ENCODE results near the gene SLC35B1.

DNA sequence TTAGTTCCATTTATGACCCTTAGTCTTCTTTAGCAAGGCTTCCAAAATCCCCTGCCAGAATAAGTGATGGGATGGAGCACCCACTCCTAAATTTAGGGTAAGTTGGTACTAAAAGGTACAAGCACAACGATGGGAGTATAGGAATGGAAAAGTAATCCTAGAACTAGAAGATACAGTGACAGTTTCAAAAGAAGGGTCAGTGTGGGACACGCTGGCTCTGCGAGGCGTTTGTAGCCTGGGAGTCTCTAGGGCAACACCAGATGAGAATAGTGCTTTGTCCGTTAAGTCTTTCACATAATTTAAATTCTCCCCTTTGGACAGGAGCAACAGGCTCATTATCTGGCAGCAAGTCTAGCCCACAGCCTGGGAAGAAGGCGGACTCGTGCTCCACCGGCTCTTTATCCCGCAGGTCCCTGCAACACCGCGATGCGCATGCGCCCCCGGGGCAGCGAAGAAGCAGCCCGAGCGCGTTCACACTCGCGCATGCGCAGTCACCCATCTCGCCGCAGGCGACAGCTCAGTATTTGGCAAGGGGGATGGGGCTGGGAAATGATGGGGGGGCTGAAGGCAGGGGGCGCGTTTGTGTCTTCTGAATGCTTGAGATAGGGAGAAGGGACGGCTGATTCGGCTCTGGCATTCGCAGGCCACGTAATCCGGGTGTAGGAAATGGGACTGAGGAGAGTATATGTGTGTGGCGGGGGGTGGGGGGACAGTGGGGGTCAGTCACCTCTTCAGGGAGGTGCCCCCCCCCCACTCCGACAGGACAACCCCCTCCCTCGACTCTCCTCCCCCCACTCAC is 30.4 kb downstream of the SLC35B1 start:
- TF ChIP-seq, protein P1, sequence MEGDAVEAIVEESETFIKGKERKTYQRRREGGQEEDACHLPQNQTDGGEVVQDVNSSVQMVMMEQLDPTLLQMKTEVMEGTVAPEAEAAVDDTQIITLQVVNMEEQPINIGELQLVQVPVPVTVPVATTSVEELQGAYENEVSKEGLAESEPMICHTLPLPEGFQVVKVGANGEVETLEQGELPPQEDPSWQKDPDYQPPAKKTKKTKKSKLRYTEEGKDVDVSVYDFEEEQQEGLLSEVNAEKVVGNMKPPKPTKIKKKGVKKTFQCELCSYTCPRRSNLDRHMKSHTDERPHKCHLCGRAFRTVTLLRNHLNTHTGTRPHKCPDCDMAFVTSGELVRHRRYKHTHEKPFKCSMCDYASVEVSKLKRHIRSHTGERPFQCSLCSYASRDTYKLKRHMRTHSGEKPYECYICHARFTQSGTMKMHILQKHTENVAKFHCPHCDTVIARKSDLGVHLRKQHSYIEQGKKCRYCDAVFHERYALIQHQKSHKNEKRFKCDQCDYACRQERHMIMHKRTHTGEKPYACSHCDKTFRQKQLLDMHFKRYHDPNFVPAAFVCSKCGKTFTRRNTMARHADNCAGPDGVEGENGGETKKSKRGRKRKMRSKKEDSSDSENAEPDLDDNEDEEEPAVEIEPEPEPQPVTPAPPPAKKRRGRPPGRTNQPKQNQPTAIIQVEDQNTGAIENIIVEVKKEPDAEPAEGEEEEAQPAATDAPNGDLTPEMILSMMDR (IDR thresholded peaks at IDR 0.05) = no peak
- TF ChIP-seq POLR2A (IDR thresholded peaks at IDR 0.05) = peak in 2 of 4 donors; percentile 15 to 26

Measured in esophagus squamous epithelium (tissue), 4 donors.